Measurements from ENCODE around the gene PTPRD. TPM values are rescaled to one million over a fixed set of nuclear protein-coding genes. Genes with fewer than 3 reads are reported as not detected.

PTPRD gene
- total RNA-seq, 1 experiment from 2014 or later: 0.84 TPM

DNA sequence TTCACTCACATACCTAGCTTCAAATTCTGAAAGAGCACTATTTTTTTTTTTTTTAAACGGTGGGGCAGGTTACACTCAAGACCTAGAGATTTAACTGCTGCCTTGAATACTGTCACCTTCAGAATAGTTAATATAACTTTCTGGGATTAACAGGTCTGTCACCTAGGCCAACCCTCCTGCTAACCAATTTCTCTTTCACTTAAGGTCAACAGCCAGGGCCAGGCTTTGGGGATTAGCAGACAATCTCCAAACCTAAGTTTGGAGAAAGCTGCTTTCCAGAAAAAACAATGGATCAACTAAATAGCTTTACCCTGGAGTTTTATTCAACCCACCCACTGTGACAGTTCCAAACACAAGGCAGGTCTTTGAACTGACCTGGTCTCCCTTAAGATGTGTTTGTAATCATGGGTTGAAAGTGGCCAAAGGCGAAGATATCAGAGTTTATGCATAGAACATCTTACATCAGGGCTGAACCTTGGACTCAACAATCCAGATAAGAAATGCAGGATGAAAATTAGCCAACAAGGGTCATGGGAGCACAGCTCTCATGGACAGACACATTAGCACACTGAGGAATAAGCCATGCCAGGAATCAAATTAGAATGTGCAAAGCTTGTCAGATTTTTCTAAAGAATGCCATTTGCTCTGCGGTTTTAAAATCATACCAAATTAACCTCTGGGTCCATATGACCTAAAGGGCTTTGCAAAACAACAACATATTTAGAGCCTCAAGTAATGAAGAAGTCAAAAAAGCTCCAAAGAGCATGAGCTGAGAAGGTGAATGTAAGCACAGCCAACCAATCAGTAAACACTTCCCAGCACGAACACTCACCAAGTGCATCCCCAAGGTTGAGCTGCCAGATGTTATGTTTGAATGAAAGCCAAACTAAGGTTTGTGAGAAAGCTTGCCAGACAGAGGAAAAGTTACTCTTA is 2274.7 kb downstream of the PTPRD start:
- DNase-seq (ENCODE audit: low read depth): no peak

DNA sequence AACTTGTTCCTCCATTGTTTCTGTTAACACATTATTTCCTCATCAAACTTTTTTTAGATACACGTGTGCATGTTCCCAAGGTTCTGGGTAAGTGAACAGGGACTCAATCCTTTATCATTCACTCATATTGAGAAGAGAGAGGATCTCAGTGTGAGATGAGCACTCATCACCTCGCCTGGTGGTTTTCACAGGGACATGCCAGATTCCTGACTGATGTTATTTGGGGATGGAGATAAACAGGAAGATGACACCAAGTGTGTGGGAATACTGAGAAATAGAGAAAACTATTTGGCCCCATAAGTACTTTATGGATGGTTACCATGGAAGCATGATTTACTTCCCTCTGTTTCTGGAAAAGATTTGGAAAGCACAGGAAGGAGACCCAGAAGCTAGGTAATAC is 2279.9 kb downstream of the PTPRD start:
- no peak for DNase-seq (ENCODE audit: low read depth)

DNA sequence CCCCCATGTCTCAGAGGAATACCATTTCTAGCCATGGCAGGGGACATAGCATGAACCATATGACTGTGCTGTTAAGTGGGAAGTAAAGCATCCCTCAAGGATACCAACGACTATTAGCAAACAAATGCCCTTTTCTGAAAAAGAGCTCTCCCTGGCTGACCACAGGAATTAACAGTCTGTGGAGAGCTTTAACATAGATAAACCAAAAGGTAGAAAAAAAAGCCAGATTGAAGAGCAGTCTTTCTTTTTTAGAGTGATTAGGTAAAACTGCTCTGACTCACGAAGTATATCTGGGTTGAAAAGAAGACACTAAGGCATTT is 2280.5 kb downstream of the PTPRD start:
- no peak for DNase-seq (ENCODE audit: low read depth)

DNA sequence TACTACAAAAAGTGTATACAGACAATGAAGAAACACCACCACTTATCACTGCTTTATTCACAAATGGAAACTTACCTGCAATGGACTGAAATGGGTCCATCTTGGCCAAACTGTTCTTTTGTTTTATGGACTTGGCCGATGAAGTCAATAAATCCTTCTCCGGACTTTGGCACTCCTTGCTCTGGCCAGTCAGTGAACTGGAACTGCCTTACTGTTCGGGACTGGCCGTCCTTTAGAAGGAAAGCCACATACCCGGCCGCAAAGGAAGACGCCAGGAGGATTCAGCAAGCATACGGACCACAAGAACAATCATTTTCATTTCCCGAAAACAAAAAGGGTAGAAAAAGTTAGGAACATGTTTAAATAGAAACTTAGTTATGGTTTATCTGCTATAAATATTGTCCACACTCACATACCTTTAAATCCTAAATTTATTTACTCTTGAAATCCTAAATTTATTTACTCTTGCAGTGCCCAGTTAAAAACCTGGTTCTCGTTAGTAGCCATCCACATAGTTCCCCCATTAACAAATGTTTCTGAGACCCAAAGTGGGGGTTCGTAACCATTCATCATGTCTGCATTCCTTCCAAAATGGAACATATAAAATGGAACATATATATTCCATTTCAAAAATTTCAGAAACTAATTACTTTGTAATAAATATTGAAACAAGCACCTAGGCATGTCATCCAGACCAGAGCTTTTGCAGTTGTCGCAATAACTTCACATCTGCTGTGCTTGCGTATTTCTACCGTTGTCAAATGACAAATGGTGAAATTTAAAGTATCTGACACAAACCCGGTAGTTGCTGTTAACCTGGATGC is 2281.1 kb downstream of the PTPRD start:
- no peak for DNase-seq (ENCODE audit: low read depth)

DNA sequence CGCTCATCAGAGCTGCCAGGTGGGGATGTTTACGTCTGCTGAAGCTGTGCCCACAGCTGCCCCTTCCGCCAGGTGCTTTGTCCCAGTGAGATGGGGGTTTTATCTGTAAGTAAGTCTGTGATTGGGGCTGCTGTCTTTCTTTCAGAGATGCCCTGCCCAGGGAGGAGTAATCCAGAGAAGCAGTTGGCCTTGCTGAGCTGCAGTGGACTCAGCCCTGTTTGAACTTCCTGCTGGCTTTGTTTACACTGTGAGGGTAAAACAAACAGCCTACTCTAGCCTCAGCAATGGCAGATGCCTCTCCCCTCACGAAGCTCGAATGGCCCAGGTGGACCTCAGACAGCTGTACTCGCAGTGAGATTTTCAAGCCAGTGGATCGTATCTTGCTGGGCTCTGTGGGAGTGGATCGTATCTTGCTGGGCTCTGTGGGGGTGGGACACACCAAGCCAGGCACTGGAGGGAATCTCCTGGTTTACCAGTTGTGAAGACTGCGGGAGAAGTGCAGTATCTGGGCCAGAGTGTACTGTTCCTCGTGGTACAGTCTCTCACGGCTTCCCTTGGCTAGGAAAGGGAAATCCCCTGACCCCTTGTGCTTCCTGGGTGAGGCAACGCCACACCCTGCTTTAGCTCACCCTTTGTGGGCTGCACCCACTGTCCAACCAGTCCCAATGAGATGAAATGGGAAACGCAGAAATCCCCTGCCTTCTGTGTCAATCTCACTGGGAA is 2283.1 kb downstream of the PTPRD start:
- no peak for DNase-seq (ENCODE audit: low read depth)

DNA sequence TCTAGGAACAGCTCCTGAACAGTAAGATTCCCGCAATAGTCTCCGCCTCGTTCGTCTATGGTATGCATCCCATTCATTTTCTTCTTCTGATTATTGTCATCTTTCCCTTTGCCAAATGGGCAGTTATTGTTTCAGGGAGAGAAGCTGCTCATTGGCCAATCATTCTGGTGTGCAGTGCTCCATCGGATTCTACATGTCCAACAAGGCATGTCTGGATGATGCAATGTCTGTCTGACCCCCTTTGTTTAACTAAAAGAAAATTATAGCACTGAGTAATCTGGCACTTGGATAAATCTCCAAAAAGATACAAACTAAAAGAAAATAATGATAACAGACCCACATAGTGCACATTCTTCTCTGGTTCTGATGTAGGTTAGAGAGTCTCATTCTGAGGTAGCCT is 2297.6 kb downstream of the PTPRD start:
- no peak for DNase-seq (ENCODE audit: low read depth)

DNA sequence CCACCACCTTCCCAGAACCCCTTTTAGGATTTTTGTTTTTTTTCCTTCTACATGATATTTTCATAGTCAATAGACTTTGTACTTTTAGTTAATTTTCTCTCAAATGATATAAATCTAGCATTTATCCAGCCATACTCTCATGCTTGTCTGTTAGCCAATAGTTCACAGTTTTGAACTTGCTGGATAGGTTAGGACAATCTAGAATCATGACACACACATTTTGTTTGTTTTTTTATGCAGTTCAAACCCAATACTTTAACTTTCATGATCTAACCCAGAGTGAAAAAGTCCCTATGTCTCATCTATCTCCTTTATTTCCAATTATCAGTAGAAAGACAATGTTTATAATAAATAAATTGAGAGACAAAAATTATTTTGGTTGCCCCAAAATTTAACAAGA is 2303.5 kb downstream of the PTPRD start:
- no peak for DNase-seq (ENCODE audit: low read depth)

DNA sequence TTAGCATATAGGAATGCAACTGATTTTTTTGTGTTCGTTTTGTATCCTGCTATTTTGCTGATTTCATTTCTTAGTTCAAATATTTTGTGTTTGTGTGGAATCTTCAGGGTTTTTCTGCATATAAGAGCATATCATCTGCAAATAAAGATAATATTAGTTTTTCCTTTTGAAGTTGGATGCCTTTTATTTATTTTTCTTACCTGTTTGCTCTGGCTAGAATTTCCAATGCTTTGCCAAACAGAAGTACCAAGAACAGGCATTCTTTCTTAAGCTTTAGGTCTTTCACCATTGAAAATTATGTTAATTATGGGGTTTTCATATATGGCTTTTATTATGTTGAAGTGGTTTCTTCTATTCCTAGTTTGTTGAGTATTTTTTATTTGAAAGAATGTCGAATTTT is 2308.1 kb downstream of the PTPRD start:
- DNase-seq (ENCODE audit: low read depth): no peak

DNA sequence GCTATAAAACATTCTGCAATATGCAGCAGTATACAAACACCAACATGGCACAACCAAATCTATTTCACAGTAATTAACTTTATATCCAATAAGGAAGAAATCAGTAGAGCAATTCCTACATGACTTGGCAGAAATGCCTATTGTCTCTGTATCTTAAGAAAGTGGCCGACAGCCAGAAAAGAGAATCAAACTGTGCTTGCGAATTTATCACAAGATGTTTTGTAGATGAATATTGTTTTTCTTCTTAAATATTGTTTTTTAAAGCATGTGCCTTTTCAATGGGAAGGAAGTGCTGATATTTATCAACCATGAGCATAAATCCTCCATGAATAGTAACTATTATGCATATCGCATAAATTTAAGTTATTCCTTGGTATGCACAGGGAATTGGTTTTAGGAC is 2311.5 kb downstream of the PTPRD start:
- no peak for DNase-seq (ENCODE audit: low read depth)

DNA sequence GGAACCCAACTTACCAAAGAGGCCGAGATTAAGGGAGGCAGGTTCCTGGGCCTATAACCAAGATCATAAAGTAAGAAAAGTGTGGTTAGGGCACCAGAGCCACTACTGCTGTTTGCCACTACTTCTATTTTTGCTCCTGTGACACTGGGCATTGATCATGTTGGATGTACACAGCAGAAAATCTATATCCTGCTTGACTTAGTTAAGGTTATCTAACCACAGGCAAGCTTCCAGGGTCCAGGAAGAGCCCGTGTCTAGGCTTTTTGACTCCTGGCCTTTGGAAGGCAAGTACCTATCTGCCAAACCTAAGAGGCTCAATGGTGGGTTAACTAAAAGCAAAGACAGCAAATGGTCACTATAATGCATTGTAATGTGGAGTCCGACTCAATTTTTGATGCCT is 2315.8 kb downstream of the PTPRD start:
- no peak for DNase-seq (ENCODE audit: low read depth)

DNA sequence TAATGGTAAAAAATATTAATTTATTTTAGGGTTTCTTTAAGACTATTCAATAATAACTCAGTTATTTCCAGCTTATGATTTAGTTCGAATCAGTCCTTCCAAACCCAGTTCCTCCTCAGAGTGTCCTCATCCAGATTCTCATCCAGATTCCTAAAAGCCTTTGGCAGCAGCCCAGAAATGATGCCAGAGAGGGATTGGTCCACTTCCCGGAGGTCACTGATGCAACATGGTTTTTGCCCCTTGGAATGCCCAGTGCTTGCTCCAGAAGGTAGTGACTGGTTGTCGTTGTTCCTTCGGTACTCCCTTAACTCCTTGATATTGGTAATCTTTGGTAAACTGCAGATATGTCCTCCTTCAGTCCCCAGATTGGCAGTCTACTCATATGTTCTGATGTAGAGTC is 2320.1 kb downstream of the PTPRD start:
- no peak for DNase-seq (ENCODE audit: low read depth)

DNA sequence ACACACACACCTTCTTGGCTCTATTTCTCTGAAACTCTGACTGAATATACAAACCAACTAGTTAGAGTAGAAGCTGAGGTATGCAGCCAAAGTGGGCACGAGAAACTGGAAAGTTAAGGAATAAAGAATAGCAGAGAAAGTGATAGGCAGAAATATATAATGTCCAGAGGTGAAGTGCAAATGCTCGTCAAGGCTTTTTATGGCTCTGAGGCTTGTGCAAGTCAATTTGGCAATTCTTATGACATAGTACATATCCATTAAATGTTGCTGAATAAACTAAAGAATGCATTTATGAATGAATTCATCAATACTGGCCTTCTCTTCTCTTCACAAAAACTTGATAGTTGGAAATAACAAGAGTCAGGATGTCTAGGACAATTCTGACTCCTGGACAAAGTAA is 2323.1 kb downstream of the PTPRD start:
- no peak for DNase-seq (ENCODE audit: low read depth)

DNA sequence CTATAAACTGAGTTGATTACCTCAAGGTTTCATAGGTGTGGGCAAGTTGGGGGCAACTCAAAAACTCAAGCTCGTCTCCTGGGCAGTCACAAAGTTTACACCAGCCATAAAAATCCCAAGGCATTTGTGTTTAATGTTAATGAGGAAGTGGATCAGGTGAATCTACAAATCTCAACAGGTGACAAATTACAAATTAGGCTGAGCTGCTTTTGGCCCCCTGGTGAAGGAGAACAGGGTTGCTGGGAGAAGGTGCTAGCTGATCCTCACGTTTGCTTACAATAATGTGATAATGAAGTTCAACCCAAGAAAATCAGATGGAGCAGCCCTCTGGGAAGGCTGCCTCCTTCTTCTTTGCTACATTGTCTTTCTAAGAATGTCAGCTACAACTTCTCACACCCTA is 2324.8 kb downstream of the PTPRD start:
- DNase-seq (ENCODE audit: low read depth): no peak

DNA sequence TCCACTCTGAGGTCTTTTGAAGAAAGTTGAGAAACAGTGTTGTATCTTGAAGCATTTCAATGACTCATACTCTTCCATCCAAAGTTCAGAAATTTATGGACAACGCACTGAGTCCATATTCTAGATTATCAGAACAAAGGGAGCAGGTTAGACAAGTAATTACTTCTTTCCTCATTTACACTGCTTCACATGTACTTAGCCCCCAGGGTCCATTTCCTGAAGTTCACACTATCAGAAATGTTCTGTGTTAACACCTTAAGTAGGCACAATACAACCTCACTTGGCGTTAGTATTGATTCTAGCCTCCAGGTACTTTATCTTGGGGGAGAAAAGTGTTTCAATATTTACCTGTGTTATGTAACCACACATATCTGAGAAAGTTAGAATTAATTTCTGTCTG is 2325.3 kb downstream of the PTPRD start:
- no peak for DNase-seq (ENCODE audit: low read depth)

DNA sequence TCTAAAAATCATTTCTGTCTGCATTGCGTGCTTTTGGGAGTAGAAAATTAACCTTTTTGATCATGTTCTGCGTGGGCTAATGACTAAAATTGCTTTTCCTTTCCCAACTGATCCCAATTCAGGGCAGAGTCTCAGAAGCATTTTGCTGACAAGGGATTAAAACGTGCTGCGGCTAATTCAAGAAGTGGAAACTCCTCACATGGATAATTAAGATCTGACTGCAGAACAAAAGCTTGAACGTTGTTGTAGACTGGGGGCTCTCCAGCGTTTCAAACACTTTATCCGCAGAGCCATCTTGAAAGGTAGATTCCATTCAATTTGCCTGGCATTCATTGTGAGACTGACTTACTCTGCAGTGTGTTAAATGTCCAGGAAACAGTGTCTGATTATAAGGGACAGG is 2327.9 kb downstream of the PTPRD start:
- no peak for DNase-seq (ENCODE audit: low read depth)

DNA sequence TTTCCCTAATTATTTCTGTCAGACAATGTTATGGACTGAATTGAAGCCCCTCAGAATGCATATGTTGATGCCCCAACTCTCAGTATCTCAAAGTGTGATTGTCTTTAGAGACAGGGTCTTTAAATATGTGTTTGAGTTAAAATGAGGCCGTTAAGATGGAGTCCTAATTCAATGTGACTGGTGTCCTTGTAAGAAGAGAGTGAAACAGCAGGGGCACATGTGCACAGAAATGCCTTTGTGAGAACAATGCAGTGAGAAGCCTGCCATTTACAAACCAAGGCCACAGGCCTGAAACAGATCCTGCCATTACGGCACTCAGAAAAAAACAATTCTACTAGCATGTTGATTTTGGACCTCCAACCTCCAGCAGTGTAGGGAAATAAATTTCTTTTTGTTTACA is 2330.3 kb downstream of the PTPRD start:
- DNase-seq (ENCODE audit: low read depth): no peak

DNA sequence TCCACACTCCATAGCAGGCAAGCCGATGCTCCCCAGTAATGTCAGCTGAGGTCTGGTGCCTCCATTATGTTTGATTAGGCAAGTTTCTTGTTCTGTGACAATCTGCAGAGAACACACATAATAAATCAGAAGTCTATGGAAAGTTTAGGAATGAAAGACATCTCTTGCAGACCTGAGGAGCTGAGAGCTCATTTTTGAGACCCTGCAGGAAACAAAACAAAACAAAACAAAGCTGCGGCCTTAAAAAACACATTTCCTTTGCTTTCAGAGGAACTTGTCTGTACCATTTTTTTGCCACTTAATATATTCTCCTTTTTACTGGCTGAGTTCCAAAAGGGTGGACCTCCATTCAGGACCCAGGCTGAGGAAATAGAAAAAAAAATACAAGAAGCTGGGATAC is 2332.0 kb downstream of the PTPRD start:
- DNase-seq (ENCODE audit: low read depth): no peak

DNA sequence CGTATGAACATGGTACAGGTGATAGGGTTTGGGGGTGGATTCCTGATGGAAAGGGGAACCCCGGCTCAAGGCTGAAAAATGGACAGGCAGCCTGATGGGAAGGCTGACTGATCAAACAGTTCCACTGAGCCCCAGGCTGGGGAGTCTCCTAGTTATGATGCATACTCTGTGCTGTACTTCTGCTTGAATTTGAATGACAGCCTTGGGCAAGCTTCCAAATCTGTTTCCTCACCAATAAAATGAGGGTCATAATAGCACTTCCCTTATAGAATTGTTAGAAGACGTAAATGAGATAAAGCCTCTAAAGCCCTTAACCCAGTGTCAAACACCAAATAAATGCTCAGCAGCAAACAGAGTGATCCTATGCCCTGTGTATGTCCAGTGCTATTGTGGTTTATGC is 2334.8 kb downstream of the PTPRD start:
- no peak for DNase-seq (ENCODE audit: low read depth)

DNA sequence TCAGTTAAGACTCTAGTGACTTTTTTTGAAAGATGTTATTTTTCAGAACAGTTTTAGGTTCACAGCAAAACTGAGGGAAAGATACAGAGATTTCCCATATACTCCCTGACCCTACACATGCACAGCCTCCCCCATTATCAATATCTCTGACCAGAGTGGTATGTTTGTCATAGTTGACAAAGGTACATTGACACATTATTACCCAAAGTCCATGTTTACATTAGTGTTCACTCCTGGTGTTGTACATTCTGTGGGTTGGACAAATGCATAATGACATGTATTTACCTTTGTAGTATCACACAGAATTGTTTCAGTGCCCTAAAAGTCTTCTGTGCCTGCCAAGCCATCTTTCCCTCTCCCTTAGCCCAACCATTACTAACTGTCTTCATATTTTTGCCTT is 2342.6 kb downstream of the PTPRD start:
- no peak for DNase-seq (ENCODE audit: low read depth)

DNA sequence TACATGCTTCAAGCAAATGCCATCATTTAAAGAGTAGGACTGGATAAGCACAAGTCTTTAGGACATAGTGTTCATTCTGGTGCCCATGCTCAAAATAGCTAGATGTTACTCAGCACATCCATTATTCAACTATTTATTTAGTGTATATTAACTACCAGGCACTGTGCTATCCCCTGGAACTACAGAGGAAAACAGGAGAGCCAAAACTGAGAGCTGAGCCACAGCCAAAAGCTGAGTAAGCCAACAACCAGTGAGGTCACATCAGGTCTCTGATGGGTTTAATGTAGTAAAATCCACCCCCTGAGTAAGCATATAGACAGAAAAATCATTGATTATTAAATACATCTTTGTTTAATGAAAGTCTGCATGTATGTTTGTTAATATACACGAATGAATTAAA is 2343.9 kb downstream of the PTPRD start:
- no peak for DNase-seq (ENCODE audit: low read depth)

DNA sequence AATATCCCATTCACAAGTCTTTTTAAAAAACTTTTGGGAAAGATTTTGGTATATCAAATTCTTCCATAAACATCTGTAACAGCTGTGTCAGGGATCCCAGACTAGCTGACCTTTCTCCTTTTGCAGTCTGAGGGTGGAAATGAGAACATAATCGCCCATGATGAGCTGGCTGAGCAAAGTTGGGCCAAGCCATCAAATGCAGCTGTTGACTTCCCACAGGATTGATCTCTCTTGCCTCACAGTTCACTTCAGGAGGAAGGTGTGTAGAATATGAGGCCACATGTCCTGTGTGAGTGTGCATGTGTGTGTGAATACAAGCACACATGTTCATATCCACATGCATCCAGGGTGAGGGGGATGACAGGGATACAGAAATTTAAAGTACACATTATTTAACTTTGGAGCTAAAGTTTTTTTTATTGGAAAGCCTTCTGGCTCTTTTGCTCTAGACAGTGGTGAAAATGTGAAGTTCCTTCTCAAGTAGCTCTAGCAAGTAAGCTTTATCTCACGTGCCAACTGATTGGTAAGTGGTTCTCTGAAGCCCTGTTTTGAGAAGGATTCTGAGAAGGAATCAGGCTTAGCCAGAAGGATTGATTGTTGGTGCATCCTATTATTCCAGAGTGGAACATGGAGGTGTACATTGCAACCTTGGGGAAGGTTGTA is 2344.5 kb downstream of the PTPRD start:
- DNase-seq (ENCODE audit: low read depth): no peak

DNA sequence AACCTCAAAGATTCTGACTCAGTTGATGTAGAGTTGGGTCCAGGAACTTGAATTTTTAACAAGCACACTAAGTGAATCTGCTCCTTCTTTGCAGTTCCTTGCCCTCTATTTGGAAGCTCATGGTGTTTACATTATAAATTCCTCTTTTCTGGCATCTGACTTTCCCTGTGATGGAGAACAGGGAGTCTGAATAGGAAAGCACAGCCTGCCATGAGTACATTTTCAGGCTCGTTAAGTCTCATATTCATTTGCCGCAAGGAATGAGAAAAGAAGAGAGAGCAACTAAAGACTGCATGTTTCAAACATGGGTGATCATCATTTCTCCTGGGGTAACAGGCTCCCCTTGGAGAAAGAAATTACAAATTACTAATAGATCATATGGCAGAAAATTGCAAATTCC is 2345.2 kb downstream of the PTPRD start:
- DNase-seq (ENCODE audit: low read depth): no peak
